Activated CD4-positive, alpha-beta T cell treated with anti-CD3 and anti-CD28 coated beads for 48 hours (primary cell): ENCODE measurements around the gene ENDOV.
A peak's percentile ranks its signal among the peaks of the same experiment; 100 is the strongest.
"Not testable (repeated sequence)": the region's sequence is repeated elsewhere in the genome, so short reads cannot be mapped to it uniquely, and the experiment has no call there.

ENCODE experiments used
- DNase-seq: peaks from one replicate; pipeline ENCODE4 v3.0.0-alpha.2; 2020

Gene ENDOV

GRCh38 chr17:80388601-80389000 is 26.4 kb upstream of the ENDOV start:
- no peak for DNase-seq

- no peak for DNase-seq
Measured at GRCh38 chr17:80389011-80389995, 25.7 kb upstream of the ENDOV start.

GRCh38 chr17:80393241-80393890 is 21.6 kb upstream of the ENDOV start:
- DNase-seq = no peak

GRCh38 chr17:80393961-80394360 is 21.0 kb upstream of the ENDOV start:
- DNase-seq = no peak

- no peak for DNase-seq
Measured at GRCh38 chr17:80394629-80395216, 20.2 kb upstream of the ENDOV start.

- no peak for DNase-seq
Measured at GRCh38 chr17:80395402-80396151, 19.4 kb upstream of the ENDOV start.

- DNase-seq = no peak
Measured at GRCh38 chr17:80396157-80397033, 18.6 kb upstream of the ENDOV start.

- no peak for DNase-seq
Measured at GRCh38 chr17:80397034-80397387, 18.0 kb upstream of the ENDOV start.

GRCh38 chr17:80397686-80398085 is 17.3 kb upstream of the ENDOV start:
- DNase-seq = no peak

- DNase-seq = not testable (repeated sequence)
Measured at GRCh38 chr17:80401086-80401485, 13.9 kb upstream of the ENDOV start.

GRCh38 chr17:80402102-80402501 is 12.9 kb upstream of the ENDOV start:
- DNase-seq = not testable (repeated sequence)

- no peak for DNase-seq
Measured at GRCh38 chr17:80402959-80403358, 12.0 kb upstream of the ENDOV start.

GRCh38 chr17:80406146-80406545 is 8.8 kb upstream of the ENDOV start:
- DNase-seq = no peak

- not testable (repeated sequence) for DNase-seq
Measured at GRCh38 chr17:80407917-80408316, 7.0 kb upstream of the ENDOV start.

- peak; percentile 48 for DNase-seq
Measured at GRCh38 chr17:80408872-80409271, 6.1 kb upstream of the ENDOV start.

- DNase-seq = no peak
Measured at GRCh38 chr17:80409626-80410025, 5.3 kb upstream of the ENDOV start.

GRCh38 chr17:80410441-80411087 is 4.4 kb upstream of the ENDOV start:
- DNase-seq = not testable (repeated sequence)

GRCh38 chr17:80413771-80414507 is 1.0 kb upstream of the ENDOV start:
- no peak for DNase-seq

GRCh38 chr17:80414508-80414802 is 512 bp upstream of the ENDOV start:
- DNase-seq = no peak

GRCh38 chr17:80415626-80416137 is 715 bp downstream of the ENDOV start:
- no peak for DNase-seq
